Measurements from ENCODE around the gene UFC1.

DNA sequence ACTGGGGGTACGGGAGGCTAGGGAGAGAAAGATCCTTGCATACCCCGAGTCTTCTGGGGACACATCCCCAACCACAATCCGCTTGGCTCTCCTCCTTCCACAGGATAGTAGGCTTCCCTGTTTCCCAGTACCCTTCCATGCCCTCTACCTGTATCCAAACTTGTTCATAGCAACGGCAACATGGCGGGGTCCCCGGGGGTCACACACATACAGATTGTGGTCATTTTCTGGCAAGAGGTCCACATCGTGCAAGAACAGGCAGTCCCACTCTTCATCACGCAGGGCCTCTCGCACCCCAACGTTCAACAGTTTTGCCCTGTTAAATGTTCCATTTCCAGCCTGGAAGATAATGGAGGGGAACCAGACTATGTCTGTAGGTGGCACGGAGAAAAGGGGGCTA, 19.9 kb downstream of the UFC1 start:
- no peak for TF ChIP-seq POLR2A (IDR thresholded peaks at IDR 0.05)
- TF ChIP-seq, protein P1, sequence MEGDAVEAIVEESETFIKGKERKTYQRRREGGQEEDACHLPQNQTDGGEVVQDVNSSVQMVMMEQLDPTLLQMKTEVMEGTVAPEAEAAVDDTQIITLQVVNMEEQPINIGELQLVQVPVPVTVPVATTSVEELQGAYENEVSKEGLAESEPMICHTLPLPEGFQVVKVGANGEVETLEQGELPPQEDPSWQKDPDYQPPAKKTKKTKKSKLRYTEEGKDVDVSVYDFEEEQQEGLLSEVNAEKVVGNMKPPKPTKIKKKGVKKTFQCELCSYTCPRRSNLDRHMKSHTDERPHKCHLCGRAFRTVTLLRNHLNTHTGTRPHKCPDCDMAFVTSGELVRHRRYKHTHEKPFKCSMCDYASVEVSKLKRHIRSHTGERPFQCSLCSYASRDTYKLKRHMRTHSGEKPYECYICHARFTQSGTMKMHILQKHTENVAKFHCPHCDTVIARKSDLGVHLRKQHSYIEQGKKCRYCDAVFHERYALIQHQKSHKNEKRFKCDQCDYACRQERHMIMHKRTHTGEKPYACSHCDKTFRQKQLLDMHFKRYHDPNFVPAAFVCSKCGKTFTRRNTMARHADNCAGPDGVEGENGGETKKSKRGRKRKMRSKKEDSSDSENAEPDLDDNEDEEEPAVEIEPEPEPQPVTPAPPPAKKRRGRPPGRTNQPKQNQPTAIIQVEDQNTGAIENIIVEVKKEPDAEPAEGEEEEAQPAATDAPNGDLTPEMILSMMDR (IDR thresholded peaks at IDR 0.05), result no peak
